ENCODE measurements around the gene FDPS.
"Not testable (repeated sequence)": the region's sequence is repeated elsewhere in the genome, so short reads cannot be mapped to it uniquely, and the experiment has no call there.

The FDPS gene

GRCh38 chr1:155320252-155320651, 11.6 kb downstream of the FDPS start:
- DNase-seq (ENCODE audit: low read depth) = no peak

- DNase-seq (ENCODE audit: low read depth) = peak; percentile 51
These were observed 12.3 kb downstream of the FDPS start, which contains the start of gene RUSC1 for GRCh38 chr1:155320661-155321617. RUSC1 (plus strand) TSS chr1:155320894; CDS start chr1:155321774, 880 bp downstream.

GRCh38 chr1:155321639-155322503, 13.2 kb downstream of the FDPS start:
- no peak for DNase-seq (ENCODE audit: low read depth)

GRCh38 chr1:155322571-155322952, 13.9 kb downstream of the FDPS start:
- DNase-seq (ENCODE audit: low read depth) = no peak

GRCh38 chr1:155322953-155323728, 14.5 kb downstream of the FDPS start:
- peak; percentile 76 for DNase-seq (ENCODE audit: low read depth)

GRCh38 chr1:155323729-155324036, 15.0 kb downstream of the FDPS start:
- peak; percentile 68 for DNase-seq (ENCODE audit: low read depth)

GRCh38 chr1:155324037-155324716, 15.5 kb downstream of the FDPS start:
- peak; percentile 74 for DNase-seq (ENCODE audit: low read depth)

- no peak for DNase-seq (ENCODE audit: low read depth)
These were observed 16.3 kb downstream of the FDPS start for GRCh38 chr1:155324717-155325602.

GRCh38 chr1:155325603-155325893, 16.9 kb downstream of the FDPS start:
- DNase-seq (ENCODE audit: low read depth) = no peak

- DNase-seq (ENCODE audit: low read depth) = no peak
These were observed 17.4 kb downstream of the FDPS start for GRCh38 chr1:155326020-155326526.

GRCh38 chr1:155326631-155327037, 18.0 kb downstream of the FDPS start:
- DNase-seq (ENCODE audit: low read depth) = no peak

- DNase-seq (ENCODE audit: low read depth) = no peak
These were observed 19.3 kb downstream of the FDPS start for GRCh38 chr1:155327981-155328380.

GRCh38 chr1:155328856-155329255, 20.2 kb downstream of the FDPS start:
- not testable (repeated sequence) for DNase-seq (ENCODE audit: low read depth)

- no peak for DNase-seq (ENCODE audit: low read depth)
These were observed 21.4 kb downstream of the FDPS start for GRCh38 chr1:155329980-155330598.

GRCh38 chr1:155334962-155335361, 26.3 kb downstream of the FDPS start:
- no peak for DNase-seq (ENCODE audit: low read depth)

- DNase-seq (ENCODE audit: low read depth) = no peak
These were observed 30.9 kb downstream of the FDPS start for GRCh38 chr1:155339515-155340097.

GRCh38 chr1:155342842-155343241, 34.2 kb downstream of the FDPS start:
- DNase-seq (ENCODE audit: low read depth) = no peak

- no peak for DNase-seq (ENCODE audit: low read depth)
These were observed 44.0 kb downstream of the FDPS start for GRCh38 chr1:155352631-155353030.

- no peak for DNase-seq (ENCODE audit: low read depth)
These were observed 51.4 kb downstream of the FDPS start for GRCh38 chr1:155360051-155360450.

Data from stimulated activated CD8-positive, alpha-beta memory T cell treated with anti-CD3 and anti-CD28 coated beads, Interleukin-12 subunit alpha, Interleukin-12 subunit beta, amount 100 ng/mL, for 4 hours (primary cell).